Measurements from ENCODE around the gene PKD2. TPM values are rescaled to one million over a fixed set of nuclear protein-coding genes. Genes with fewer than 3 reads are reported as not detected.

The PKD2 gene
- total and polyA plus RNA-seq, 2 of the 4 experiments (the other 2 are of a cell fraction) = 43.8 to 51.3 TPM

DNA sequence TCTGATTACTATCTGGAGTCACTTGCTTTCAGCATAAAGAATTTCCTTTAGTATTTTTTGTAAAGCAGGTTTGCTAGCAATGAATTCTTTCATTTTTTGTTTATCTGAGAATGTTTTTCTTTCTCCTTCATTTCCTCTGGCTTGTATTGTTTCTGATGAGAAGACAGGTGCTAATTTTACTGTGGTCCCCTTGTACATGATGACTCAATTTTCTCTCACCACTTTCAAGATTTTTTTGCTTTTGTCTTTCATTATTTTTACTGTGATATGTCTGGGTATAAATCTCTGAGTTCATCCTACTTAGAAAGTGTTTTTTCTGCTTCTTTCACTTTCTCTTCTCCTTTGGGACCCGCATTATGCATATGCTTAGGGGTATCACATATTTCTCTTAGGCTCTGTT is 62.6 kb downstream of the PKD2 start:
- peaks cover 5% of the 10 kb centered on the region; the same call in 1 of the 2 replicates for H3K9me1 ChIP-seq (ENCODE audit: insufficient read depth, low read length)
- TF ChIP-seq MXI1 (IDR thresholded peaks at IDR 0.05; ENCODE audit: borderline replicate concordance, low read depth, low read length) = no peak
- no peak for TF ChIP-seq RCOR1 (IDR thresholded peaks at IDR 0.05; ENCODE audit: insufficient replicate concordance, low read length)
- no peak overlapping the region for H3K18ac ChIP-seq (ENCODE audit: low read depth, low read length)
- DNase-seq (no peak), ATAC-seq (ENCODE audit: low read depth) (no peak)
- no peak overlapping the region for H2BK120ac ChIP-seq (ENCODE audit: low read depth, low read length)
- in situ Hi-C loops (cut with MboI; ENCODE audit: low sequenced_read_pairs) (no loop called here), intact Hi-C loops (cut with micrococcal nuclease) (no loop called here), dilution Hi-C loops (cut with HindIII; ENCODE audit: low sequenced_read_pairs, unreplicated experiment) (no loop called here)
- no peaks in the 10 kb centered on the region for H3K9me3 ChIP-seq (ENCODE audit: control insufficient read depth, insufficient read depth, low read length)
- no peak overlapping the region for H3K14ac ChIP-seq (replicated peaks; ENCODE audit: low read depth, low read length)
- no peak overlapping the region for H2BK20ac ChIP-seq (ENCODE audit: low read depth, low read length)
- H4K5ac ChIP-seq (ENCODE audit: low read depth, low read length) = no peak overlapping the region
- H3K9ac ChIP-seq (ENCODE audit: low read depth, low read length) = no peak overlapping the region
- ChIA-PET CTCF (no interaction called here), POLR2A (ENCODE audit: unreplicated experiment) (no interaction called here)
- no peak overlapping the region for H3K4ac ChIP-seq (ENCODE audit: low read depth, low read length)
- no peak overlapping the region for H2AFZ ChIP-seq (replicated peaks; ENCODE audit: low read length, poor library complexity)
- peaks cover 3 to 6% of the 10 kb centered on the region in 2 experiments; a peak in 2 of 4 replicates for H3K79me1 ChIP-seq (ENCODE audit: low read depth in 1 of 2, low read length in 2 of 2)
- H2BK5ac ChIP-seq (ENCODE audit: low read depth, low read length, poor library complexity, severe bottlenecking) = no peak overlapping the region
- no peak overlapping the region for H2AK9ac ChIP-seq (replicated peaks; ENCODE audit: low read depth, low read length, poor library complexity)
- no peak overlapping the region for H3K56ac ChIP-seq (ENCODE audit: extremely low read depth, insufficient read depth, low read length)
- no peaks in the 10 kb centered on the region for H3K27me3 ChIP-seq (ENCODE audit: control insufficient read depth, insufficient read depth, low read length)
- H4K8ac ChIP-seq (ENCODE audit: low read depth in 2 of 2, low read length in 2 of 2) = no peak overlapping the region
- no TSS peak for BruUV-seq (replicated peaks)
- no peaks in the 10 kb centered on the region for H4K20me1 ChIP-seq (ENCODE audit: insufficient read depth, low read length)
- no peak overlapping the region for H3K4me2 ChIP-seq (ENCODE audit: low read depth, low read length)
- H3K23ac ChIP-seq (ENCODE audit: low read depth, low read length) = no peak overlapping the region
- H3K27ac ChIP-seq (ENCODE audit: insufficient read depth, low read length) = no peak overlapping the region
- no peak overlapping the region for H2BK15ac ChIP-seq (ENCODE audit: low read depth, low read length)
- H3K4me1 ChIP-seq (ENCODE audit: control insufficient read depth, insufficient read depth, low read length) = no peaks in the 10 kb centered on the region
- no peak overlapping the region for H3K4me3 ChIP-seq (ENCODE audit: insufficient read depth, low read depth, low read length)
- no peak overlapping the region for H2AK5ac ChIP-seq (ENCODE audit: low read depth, low read length)
- H3K36me3 ChIP-seq (ENCODE audit: control insufficient read depth, insufficient read depth, low read length) = peaks cover 52% of the 10 kb centered on the region
- no peak overlapping the region for H4K91ac ChIP-seq (ENCODE audit: insufficient read depth, low read depth, low read length)
- no CpG with 5 or more reads among the region's 1 CpG for WGBS, 2 experiments (ENCODE audit: extremely low coverage in 2 of 2, insufficient read length in 1 of 2)

All from IMR-90 (cell line).